Liver (tissue), 9 donors: ENCODE results near the gene SORBS2. TPM values are rescaled to one million over a fixed set of nuclear protein-coding genes. Genes with fewer than 3 reads are reported as not detected.
"Not testable (repeated sequence)": the region's sequence is repeated elsewhere in the genome, so short reads cannot be mapped to it uniquely, and the experiment has no call there.

Experiments used
- DNase-seq: peaks from one replicate; pipeline ENCODE4 v3.0.0-alpha.2; 2017; ENCODE audit warnings: low spot score
- H3K27ac ChIP-seq, 2 donors: one replicate each; pipeline ENCODE4 v1.7.0; 2013; ENCODE audit warnings: inconsistent platforms in 2 of 2, low read length in 2 of 2, control low read depth in 1 of 2, low read depth in 1 of 2, mild to moderate bottlenecking in 1 of 2
- H3K27me3 ChIP-seq, 4 donors: one replicate each; pipeline versions ENCODE4 v1.6.1 to v1.7.0; 2013; ENCODE audit warnings: low read length in 3 of 4, inconsistent platforms in 1 of 4, mild to moderate bottlenecking in 1 of 4, moderate library complexity in 1 of 4; ENCODE audit not compliant: control insufficient read depth in 4 of 4, insufficient read depth in 4 of 4
- H3K36me3 ChIP-seq, 4 donors: one replicate each; pipeline versions ENCODE4 v1.6.1 to v1.7.0; 2013; ENCODE audit warnings: low read length in 3 of 4, mild to moderate bottlenecking in 3 of 4, low read depth in 1 of 4, moderate library complexity in 1 of 4; ENCODE audit not compliant: control insufficient read depth in 4 of 4, insufficient read depth in 3 of 4
- H3K4me1 ChIP-seq, 4 donors: one replicate each; pipeline versions ENCODE4 v1.6.1 to v1.7.0; 2013; ENCODE audit warnings: low read length in 3 of 4, mild to moderate bottlenecking in 3 of 4, moderate library complexity in 1 of 4; ENCODE audit not compliant: control insufficient read depth in 4 of 4, insufficient read depth in 4 of 4
- H3K4me3 ChIP-seq, 3 donors: one replicate each; pipeline versions ENCODE4 v1.6.1 to v1.7.0; 2013; ENCODE audit warnings: low read length in 3 of 3, control low read depth in 1 of 3, low read depth in 1 of 3, mild to moderate bottlenecking in 1 of 3
- H3K9ac ChIP-seq, 2 donors: one replicate each; pipeline ENCODE4 v1.7.0; 2013; ENCODE audit warnings: low read length in 2 of 2, mild to moderate bottlenecking in 2 of 2, moderate library complexity in 2 of 2, control low read depth in 1 of 2, low read depth in 1 of 2
- H3K9me3 ChIP-seq, 4 donors: one replicate each; pipeline versions ENCODE4 v1.6.1 to v1.7.0; 2013; ENCODE audit warnings: low read length in 3 of 4; ENCODE audit not compliant: control insufficient read depth in 4 of 4
- EGR1 ChIP-seq, 2 donors: IDR thresholded peaks; 2 replicates each; pipeline ENCODE4 v1.6.1; 2016 to 2018; ENCODE audit warnings: antibody characterized with exemption in 2 of 2, low read depth in 2 of 2
- FOXA1 ChIP-seq: IDR thresholded peaks from 2 replicates; pipeline ENCODE4 v1.6.1; 2016; ENCODE audit warnings: antibody characterized with exemption
- FOXA2 ChIP-seq: IDR thresholded peaks from 2 replicates; pipeline ENCODE4 v1.6.1; 2016; ENCODE audit warnings: antibody characterized with exemption
- GABPA ChIP-seq, 2 donors: IDR thresholded peaks in 1 of 2; conservative IDR thresholded peaks in 1 of 2; 2 replicates each; pipeline ENCODE4 v1.6.1; 2016; ENCODE audit warnings: antibody characterized with exemption in 2 of 2, mild to moderate bottlenecking in 1 of 2, moderate library complexity in 1 of 2
- HNF4A ChIP-seq, 2 donors: conservative IDR thresholded peaks; 2 replicates each; pipeline ENCODE4 v1.6.1; 2016; ENCODE audit warnings: antibody characterized with exemption in 2 of 2, mild to moderate bottlenecking in 2 of 2
- HNF4G ChIP-seq: IDR thresholded peaks from 2 replicates; pipeline ENCODE4 v1.6.1; 2016; ENCODE audit warnings: antibody characterized with exemption
- JUND ChIP-seq, 2 donors: IDR thresholded peaks; 2 replicates each; pipeline ENCODE4 v1.6.1; 2016; ENCODE audit warnings: antibody characterized with exemption in 2 of 2
- NR2F2 ChIP-seq: IDR thresholded peaks from 2 replicates; pipeline ENCODE4 v1.6.1; 2016; ENCODE audit warnings: antibody characterized with exemption
- RAD21 ChIP-seq, 2 donors: IDR thresholded peaks; 2 replicates each; pipeline ENCODE4 v1.6.1; 2016; ENCODE audit warnings: antibody characterized with exemption in 2 of 2, mild to moderate bottlenecking in 2 of 2
- RXRA ChIP-seq, 2 donors: IDR thresholded peaks; 2 replicates each; pipeline ENCODE4 v1.6.1; 2017 to 2018; ENCODE audit warnings: antibody characterized with exemption in 2 of 2, mild to moderate bottlenecking in 1 of 2
- SP1 ChIP-seq: IDR thresholded peaks from 2 replicates; pipeline ENCODE4 v1.6.1; 2018; ENCODE audit warnings: antibody characterized with exemption, mild to moderate bottlenecking
- TAF1 ChIP-seq: conservative IDR thresholded peaks from 2 replicates; pipeline ENCODE4 v1.6.1; 2016; ENCODE audit warnings: antibody characterized with exemption, mild to moderate bottlenecking
- YY1 ChIP-seq: IDR thresholded peaks from 2 replicates; pipeline ENCODE4 v1.6.1; 2016; ENCODE audit warnings: antibody characterized with exemption, mild to moderate bottlenecking
- WGBS: extraction: QIAGEN DNeasy Blood & Tissue Kit; methylation state at CpG from one replicate; pipeline ENCODE4 v1.1.7; 2013; 5-methylcytosine and 5-hydroxymethylcytosine counted together
- polyA plus RNA-seq, 2 donors: library from polyadenylated mRNA; stranded (reverse) in 1 of 2; unstranded in 1 of 2; fragments of 200-250 nt in 1 of 2; fragments of >200 nt in 1 of 2; fragmentation: Nextera tagmentation in 1 of 2; extraction: Ambion mirVana in 1 of 2; gene quantifications; one replicate each; pipeline versions ENCODE4 v1.2.1 to v1.2.3, GENCODE V29; 2013 to 2015
- total RNA-seq, 2 donors: library from RNA; depleted of rRNA; stranded (reverse); fragments of >200 nt; gene quantifications; one replicate each; pipeline ENCODE4 v1.2.3, GENCODE V29; 2014
- TF ChIP-seq, protein P1 (sequence below): IDR thresholded peaks from 2 replicates; pipeline ENCODE4 v1.6.1; 2016; ENCODE audit warnings: antibody characterized with exemption
- TF ChIP-seq, protein P2 (sequence below): IDR thresholded peaks from 2 replicates; pipeline ENCODE4 v1.6.1; 2016; ENCODE audit warnings: antibody characterized with exemption, mild to moderate bottlenecking
- TF ChIP-seq, protein P3 (sequence below): IDR thresholded peaks from 2 replicates; pipeline ENCODE4 v1.6.1; 2016; ENCODE audit warnings: antibody characterized with exemption
- TF ChIP-seq, protein P4 (sequence below): IDR thresholded peaks from 2 replicates; pipeline ENCODE4 v1.6.1; 2016; ENCODE audit warnings: antibody characterized with exemption
- donor health status: healthy.
- donor health status: healthy.
- donor health status: healthy.
- donor health status: healthy.
- donor health status: healthy.

Gene SORBS2
- total and polyA plus RNA-seq, 4 donors, result 23.3 to 136 (median 59.6) TPM

DNA sequence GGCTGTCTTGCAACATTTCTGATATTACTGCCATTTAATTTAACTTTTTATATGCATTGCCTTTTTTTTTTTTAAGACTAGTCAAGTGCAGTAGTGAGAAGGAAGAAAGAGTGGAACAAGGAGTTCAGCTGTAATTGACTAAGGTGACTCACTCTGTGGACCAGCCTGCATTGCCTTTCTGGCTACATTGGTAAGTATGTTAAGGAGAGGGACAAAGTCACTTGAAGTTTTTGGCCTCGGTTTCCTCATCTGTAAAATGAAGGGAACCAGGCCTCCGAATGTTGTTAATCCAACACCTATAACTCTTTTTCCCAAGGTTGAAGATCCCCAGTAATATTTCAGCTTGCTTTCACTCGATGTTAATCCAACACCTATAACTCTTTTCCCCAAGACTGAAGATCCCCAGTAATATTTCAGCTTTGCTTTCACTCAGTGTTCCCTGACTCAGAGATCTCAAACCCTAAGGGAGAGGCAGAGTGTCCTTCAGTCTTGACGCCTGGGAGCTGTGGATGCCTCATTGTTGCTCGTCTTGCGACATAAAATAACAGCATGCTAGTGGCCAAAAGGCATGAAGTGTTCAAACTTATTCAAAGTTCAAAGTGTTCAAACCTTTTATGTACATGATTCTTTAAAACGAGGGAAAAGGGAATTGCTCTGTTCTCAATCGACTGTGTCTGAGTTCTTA lies 102.0 kb downstream of the SORBS2 start (continued):
- TF ChIP-seq FOXA1 (no peak), HNF4A (conservative IDR thresholded peaks at IDR 0.05) (peak; percentile 55 to 69), RAD21 (IDR thresholded peaks at IDR 0.05) (peak; percentile 17 to 40)

DNA sequence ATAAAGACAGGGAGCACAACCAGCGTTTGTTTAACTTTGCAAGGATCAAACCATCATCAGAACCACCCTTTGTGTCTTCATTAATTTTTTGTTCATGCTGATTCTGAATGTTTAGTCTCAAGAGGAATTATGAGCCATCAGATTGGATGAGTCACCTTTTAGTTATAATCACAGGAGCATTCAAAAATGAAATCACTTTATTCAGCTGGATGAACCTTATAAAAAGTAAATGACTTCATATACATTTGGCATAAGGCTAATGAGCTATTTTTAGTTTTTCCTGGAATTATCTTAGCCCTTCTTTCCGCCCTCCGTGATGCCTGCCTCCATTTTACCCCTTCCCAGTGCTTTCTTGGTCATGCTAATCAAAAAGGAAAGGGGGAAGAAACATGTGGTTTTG lies 103.6 kb downstream of the SORBS2 start:
- TF ChIP-seq RXRA (IDR thresholded peaks at IDR 0.05), result no peak
- no peak for TF ChIP-seq RAD21 (IDR thresholded peaks at IDR 0.05)
- TF ChIP-seq, protein P1, sequence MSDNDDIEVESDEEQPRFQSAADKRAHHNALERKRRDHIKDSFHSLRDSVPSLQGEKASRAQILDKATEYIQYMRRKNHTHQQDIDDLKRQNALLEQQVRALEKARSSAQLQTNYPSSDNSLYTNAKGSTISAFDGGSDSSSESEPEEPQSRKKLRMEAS, result no peak
- TF ChIP-seq FOXA2, result no peak
- no peak for TF ChIP-seq SP1
- TF ChIP-seq FOXA1, result no peak
- no peak for TF ChIP-seq TAF1
- TF ChIP-seq NR2F2, result no peak
- no peak for TF ChIP-seq GABPA (IDR thresholded peaks at IDR 0.05 in 1 of 2, conservative IDR thresholded peaks at IDR 0.05 in 1 of 2)
- no peak for TF ChIP-seq YY1
- TF ChIP-seq, protein P2, sequence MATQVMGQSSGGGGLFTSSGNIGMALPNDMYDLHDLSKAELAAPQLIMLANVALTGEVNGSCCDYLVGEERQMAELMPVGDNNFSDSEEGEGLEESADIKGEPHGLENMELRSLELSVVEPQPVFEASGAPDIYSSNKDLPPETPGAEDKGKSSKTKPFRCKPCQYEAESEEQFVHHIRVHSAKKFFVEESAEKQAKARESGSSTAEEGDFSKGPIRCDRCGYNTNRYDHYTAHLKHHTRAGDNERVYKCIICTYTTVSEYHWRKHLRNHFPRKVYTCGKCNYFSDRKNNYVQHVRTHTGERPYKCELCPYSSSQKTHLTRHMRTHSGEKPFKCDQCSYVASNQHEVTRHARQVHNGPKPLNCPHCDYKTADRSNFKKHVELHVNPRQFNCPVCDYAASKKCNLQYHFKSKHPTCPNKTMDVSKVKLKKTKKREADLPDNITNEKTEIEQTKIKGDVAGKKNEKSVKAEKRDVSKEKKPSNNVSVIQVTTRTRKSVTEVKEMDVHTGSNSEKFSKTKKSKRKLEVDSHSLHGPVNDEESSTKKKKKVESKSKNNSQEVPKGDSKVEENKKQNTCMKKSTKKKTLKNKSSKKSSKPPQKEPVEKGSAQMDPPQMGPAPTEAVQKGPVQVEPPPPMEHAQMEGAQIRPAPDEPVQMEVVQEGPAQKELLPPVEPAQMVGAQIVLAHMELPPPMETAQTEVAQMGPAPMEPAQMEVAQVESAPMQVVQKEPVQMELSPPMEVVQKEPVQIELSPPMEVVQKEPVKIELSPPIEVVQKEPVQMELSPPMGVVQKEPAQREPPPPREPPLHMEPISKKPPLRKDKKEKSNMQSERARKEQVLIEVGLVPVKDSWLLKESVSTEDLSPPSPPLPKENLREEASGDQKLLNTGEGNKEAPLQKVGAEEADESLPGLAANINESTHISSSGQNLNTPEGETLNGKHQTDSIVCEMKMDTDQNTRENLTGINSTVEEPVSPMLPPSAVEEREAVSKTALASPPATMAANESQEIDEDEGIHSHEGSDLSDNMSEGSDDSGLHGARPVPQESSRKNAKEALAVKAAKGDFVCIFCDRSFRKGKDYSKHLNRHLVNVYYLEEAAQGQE, result no peak
- TF ChIP-seq JUND (IDR thresholded peaks at IDR 0.05), result no peak
- TF ChIP-seq EGR1 (IDR thresholded peaks at IDR 0.05; ENCODE audit: low read depth in 2 of 2), result no peak
- TF ChIP-seq, protein P3, sequence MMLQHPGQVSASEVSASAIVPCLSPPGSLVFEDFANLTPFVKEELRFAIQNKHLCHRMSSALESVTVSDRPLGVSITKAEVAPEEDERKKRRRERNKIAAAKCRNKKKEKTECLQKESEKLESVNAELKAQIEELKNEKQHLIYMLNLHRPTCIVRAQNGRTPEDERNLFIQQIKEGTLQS, result no peak
- TF ChIP-seq, protein P4, sequence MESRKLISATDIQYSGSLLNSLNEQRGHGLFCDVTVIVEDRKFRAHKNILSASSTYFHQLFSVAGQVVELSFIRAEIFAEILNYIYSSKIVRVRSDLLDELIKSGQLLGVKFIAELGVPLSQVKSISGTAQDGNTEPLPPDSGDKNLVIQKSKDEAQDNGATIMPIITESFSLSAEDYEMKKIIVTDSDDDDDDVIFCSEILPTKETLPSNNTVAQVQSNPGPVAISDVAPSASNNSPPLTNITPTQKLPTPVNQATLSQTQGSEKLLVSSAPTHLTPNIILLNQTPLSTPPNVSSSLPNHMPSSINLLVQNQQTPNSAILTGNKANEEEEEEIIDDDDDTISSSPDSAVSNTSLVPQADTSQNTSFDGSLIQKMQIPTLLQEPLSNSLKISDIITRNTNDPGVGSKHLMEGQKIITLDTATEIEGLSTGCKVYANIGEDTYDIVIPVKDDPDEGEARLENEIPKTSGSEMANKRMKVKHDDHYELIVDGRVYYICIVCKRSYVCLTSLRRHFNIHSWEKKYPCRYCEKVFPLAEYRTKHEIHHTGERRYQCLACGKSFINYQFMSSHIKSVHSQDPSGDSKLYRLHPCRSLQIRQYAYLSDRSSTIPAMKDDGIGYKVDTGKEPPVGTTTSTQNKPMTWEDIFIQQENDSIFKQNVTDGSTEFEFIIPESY, result no peak
- no peak for TF ChIP-seq HNF4G
- no peak for DNase-seq
- H3K36me3 ChIP-seq, result peaks cover 0 to 7% (median 3%) of the 10 kb centered on the region in 4 donors
- no peaks in the 10 kb centered on the region for H3K27me3 ChIP-seq
- peaks cover 2 to 11% (median 6%) of the 10 kb centered on the region in 4 donors for H3K9me3 ChIP-seq
- no peak overlapping the region for H3K9ac ChIP-seq
- H3K4me1 ChIP-seq, result peaks cover 6 to 32% (median 13%) of the 10 kb centered on the region in 4 donors
- peak overlapping the region; percentile 26 to 39 for H3K27ac ChIP-seq
- no peak overlapping the region for H3K4me3 ChIP-seq
- 60% methylated on average over 3 of the region's 3 CpGs for WGBS

DNA sequence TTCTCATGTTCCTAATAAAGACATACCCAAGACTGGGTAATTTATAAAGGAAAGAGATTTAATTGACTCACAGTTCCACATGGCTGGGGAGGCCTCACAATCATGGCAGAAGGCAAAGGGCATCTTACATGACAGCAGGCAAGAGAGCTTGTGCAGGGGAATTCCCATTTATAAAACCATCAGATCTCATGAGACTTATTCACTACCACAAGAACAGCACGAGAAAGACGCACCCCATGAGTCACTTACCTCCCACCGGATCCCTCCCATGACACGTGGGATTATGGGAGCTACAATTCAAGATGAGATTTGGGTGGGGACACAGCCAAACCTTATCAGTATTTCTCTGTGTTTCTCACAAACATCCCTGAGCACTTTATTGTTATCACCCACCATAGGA lies 104.4 kb downstream of the SORBS2 start:
- not testable (repeated sequence) for H3K4me3 ChIP-seq, H3K9ac ChIP-seq, DNase-seq, H3K27me3 ChIP-seq, H3K36me3 ChIP-seq
- H3K9me3 ChIP-seq, result peaks cover 2 to 11% (median 6%) of the 10 kb centered on the region in 4 donors
- peaks cover 1 to 25% (median 8%) of the 10 kb centered on the region in 4 donors for H3K4me1 ChIP-seq
- WGBS, result 88% methylated on average over 4 of the region's 4 CpGs
- peak overlapping the region; percentile 1 to 26 for H3K27ac ChIP-seq
